GM21360 (cell line): ENCODE measurements around the gene SART1.

Experiments
- ATAC-seq: cut with Tn5 transposase; IDR thresholded peaks from one replicate; pipeline ENCODE4 v1.9.1; 2021; ENCODE audit warnings: mild to moderate bottlenecking, moderate library complexity; ENCODE audit not compliant: unreplicated experiment

Gene SART1, protein sequence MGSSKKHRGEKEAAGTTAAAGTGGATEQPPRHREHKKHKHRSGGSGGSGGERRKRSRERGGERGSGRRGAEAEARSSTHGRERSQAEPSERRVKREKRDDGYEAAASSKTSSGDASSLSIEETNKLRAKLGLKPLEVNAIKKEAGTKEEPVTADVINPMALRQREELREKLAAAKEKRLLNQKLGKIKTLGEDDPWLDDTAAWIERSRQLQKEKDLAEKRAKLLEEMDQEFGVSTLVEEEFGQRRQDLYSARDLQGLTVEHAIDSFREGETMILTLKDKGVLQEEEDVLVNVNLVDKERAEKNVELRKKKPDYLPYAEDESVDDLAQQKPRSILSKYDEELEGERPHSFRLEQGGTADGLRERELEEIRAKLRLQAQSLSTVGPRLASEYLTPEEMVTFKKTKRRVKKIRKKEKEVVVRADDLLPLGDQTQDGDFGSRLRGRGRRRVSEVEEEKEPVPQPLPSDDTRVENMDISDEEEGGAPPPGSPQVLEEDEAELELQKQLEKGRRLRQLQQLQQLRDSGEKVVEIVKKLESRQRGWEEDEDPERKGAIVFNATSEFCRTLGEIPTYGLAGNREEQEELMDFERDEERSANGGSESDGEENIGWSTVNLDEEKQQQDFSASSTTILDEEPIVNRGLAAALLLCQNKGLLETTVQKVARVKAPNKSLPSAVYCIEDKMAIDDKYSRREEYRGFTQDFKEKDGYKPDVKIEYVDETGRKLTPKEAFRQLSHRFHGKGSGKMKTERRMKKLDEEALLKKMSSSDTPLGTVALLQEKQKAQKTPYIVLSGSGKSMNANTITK

DNA sequence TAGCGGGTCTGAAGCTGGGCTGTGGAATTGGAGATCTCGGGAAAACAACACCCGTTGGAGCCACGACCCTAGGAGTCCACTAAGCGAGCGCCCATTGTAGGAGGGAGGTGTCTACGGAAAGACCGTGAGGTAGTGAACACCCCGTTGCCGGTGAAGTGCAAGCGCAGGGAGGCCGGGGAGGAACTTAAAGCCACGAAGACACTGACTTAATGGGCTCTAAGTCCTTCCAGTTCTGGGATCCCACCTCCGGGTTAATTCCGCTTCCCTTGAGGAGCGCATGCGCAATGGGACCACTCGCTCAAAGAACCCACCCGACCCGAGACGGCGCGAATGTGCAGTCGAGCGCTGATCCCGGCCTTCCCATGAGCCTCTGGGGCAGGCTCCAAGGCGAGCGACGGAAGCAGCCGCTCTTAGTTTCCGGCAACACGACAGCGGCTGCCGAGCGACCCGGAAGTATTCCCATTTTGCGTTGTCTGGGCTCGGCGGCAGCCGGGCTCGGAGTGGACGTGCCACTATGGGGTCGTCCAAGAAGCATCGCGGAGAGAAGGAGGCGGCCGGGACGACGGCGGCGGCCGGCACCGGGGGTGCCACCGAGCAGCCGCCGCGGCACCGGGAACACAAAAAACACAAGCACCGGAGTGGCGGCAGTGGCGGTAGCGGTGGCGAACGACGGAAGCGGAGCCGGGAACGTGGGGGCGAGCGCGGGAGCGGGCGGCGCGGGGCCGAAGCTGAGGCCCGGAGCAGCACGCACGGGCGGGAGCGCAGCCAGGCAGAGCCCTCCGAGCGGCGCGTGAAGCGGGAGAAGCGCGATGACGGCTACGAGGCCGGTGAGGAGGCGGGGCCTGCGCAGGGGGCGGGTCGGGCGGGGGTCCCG, at the start of gene SART1:
Gene SART1, plus strand, starts transcription at position 468 of the 874 bp plus-strand sequence. Its CDS starts 47 bp downstream, at position 515.
- ATAC-seq, result peak; percentile 81

DNA sequence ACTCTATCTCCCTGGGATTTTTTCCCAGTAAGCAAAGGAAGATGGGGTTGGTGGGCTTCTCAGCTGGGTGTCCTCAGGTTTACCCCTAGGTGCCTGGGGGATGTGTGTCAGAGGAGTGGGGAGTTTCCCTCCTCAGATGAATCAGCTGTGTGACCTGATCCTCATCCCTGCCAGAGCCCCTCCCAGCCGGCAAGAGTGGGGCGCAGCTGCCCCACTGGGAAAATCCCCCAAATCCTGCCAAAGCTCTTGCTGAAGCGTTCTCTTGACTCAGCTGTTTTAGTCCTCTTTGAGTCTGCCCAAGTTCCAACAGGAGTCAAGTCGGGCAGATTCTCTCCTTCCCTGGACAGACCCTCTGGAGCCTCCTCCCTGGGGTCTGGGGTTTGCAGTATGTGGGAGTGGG, 48.7 kb upstream of the SART1 start:
- no peak for ATAC-seq

DNA sequence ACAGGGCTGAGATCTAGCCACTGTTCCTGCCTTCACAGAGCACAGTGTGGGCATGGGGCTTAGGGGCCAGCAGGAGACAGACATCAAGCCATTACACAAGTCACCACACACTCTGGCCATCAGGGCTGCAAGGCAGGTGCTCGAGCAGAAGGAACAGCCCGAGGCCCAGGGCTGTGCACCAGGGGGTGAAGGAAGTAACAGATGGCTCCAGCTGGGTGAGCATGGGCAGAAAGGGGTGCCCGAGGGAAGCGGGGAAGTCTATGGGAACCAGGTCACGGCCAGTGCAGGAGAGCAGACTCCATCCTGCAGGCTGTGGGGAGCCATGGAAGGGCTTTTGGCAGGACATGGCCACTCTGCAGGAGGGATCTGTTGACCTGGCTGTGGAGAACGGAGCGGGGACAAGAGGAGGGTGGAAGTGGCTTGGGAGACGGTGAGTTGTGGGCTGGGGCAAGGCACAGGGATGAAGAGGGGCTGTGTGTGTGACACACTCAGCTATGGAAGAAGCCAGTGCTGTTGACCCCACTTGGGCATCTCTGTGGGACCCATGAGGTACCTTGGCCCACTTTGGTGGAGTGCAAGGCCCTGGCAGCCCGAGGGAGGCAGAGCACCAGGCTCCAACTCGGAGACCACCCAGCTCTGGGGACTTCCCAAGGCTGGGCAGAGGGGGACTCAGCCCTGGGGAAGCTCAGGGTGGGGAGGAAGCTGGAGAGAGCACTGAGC, 46.3 kb upstream of the SART1 start:
- no peak for ATAC-seq

DNA sequence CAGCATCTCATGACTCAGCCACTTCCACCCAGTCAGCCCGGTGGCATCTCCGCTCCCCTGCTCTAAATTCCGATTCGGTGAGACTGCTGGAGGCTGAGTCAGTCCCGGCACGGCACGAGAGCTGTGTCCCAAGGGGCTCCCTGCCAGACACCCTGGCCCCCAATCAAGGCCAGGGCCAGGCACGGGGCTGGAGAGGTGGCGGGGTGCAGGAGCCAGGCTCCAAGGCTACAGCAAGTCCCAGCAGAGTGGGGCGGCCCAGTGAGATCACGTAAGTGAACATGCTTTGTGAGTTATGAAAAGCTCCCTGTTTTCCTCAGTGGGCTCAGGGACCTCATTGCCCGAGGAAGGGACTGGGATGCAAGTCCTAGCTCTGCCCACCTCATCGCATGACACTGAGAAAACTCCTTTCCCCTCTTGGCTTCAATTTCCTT, 45.7 kb upstream of the SART1 start:
- no peak for ATAC-seq

DNA sequence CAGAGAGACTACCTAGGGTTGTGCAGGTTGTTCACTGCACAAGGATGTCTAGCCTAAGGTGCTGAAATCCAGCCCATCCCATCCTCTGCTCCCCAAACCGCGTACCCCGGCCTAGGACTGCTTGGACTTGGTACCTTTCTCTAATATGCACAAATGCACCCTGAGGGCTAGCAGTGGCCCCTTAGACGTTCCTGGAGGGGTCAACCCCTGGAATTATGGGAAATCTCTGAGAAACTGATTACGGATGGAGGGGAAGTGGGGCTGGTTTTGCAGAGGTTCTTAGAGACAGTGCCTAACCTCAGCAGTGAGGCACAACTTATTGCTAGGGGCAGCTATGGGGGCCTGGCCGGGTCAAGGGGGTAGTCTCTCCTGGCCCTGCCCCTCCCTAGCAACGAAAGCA, 45.1 kb upstream of the SART1 start:
- ATAC-seq, result no peak

DNA sequence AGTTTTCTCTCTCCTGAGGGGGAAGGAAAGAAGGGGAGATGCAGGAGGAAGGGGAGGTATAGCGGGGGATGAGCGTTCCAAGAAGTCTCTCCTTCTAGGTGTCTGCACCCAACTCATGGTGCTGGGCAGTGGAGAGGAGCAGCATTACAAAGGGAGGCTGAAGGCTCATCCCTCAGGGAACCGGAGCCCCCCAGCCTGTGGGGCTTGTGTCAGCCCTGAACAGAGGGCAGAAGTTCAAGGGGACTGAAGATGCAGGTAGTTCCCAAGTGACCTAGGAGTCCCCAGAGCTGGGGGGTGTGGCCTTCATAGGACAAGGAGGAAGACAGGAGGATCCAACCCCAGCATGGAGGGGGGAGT, 44.5 kb upstream of the SART1 start:
- ATAC-seq, result no peak

DNA sequence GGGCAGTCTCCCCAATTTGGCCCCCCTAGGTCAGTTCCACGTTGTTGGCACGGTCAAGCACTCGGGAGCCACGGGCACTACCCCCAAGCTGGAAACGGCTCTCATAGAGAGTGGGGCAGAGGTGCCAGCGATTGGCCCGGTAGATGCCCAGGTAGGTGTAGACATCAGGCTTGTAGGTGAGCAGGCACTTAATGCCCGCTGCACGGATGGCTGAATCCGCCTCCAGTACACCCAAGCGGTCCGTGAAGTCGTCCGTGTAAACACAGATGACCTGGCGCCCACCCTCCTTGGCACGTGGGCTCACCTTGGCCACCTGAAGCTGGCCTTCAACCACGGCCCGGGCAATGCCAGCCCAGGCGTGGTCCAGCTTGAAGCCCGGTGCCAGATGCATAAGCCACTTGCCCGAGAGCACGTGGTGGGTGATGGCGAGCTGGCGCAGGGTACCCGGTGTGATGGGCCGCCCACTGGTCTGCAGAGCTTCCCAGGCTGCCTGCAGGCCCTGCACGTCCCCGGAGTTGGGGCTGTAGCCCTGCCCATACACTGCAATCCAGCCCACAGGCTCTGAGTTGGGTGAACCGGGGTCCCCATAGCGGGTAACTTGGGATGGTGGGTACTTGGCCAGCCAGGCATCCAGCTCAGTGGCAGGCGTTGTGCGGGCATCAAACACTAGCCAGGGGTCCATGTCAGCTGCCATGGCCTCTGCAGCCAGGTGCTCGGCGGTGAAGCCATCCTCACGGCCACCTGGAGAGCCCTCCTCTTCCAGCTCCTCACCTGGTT, 43.9 kb upstream of the SART1 start:
- ATAC-seq, result no peak

DNA sequence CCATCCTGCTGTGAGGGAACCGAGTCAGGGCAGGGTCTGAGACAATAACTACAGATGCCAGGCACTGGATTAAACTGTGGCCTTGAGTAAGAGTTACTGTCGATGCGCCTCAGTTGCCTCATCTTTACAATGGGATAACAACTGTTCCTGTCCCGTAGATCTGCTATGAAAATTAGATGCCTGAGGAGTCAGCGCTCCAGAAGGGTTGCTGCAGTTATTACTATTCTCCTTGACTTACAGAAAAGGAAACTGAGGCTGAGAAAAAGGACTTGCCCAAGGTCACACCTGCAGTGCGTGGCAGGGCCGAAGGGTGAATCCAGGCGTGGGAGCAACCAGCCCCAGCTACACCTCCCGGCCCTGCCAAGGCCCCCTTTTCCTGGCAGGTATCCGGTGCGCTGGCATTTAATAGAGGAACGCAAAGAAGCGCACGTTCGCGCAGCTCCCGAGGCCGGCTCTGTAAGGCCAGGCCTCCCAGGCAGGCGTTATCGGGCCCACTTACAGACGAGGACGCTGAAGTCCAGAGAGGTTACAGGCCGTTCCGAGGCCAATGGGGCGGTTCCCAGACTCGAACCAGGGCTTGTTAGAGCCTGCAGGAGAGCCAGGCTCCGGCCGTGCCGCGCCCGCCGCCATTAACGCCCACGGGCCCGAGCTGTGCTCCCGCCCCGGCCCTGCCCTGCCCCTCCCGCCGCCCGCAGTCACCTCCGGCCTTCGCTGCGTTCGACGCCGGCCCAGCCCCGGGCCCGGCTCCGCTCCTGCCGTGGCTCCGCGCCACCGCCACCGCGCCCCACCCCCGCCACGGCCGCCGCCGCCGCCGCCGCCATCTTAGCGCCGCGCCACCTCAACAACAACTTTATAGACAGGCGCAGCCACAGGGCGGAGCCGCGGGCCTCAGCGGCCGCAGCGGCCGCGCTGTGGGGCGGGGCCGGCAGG, 43.1 kb upstream of the SART1 start, which contains the start of gene C11orf68:
Gene C11orf68, minus strand, starts transcription at position 852 of the 930 bp plus-strand sequence. Its CDS starts 31 bp downstream, at position 821.
- peak; percentile 45 for ATAC-seq

DNA sequence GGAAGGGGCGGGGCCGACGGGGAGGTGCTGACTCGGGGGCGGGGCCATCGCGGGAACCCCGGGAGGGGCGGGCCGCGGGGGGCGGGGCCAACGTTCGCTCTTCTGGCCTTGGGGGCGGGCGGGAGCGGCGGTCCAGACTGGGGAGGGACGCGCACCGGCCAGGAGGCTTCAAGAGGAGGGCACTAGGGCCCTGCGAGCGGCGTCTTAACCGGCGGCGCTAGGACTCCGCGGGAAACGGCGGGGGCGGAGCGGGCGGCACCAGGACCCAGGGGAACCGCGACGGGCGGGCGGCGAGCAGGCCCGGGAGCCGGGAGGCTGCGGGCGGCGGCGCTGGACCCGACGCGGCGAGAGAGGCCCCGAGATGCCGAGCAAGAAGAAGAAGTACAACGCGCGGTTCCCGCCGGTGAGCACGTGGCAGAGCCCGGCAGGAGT, 42.4 kb upstream of the SART1 start, which contains the start of gene DRAP1:
Gene DRAP1, plus strand, starts transcription at position 286 of the 432 bp plus-strand sequence. Its CDS starts 76 bp downstream, at position 362.
- peak; percentile 80 for ATAC-seq

DNA sequence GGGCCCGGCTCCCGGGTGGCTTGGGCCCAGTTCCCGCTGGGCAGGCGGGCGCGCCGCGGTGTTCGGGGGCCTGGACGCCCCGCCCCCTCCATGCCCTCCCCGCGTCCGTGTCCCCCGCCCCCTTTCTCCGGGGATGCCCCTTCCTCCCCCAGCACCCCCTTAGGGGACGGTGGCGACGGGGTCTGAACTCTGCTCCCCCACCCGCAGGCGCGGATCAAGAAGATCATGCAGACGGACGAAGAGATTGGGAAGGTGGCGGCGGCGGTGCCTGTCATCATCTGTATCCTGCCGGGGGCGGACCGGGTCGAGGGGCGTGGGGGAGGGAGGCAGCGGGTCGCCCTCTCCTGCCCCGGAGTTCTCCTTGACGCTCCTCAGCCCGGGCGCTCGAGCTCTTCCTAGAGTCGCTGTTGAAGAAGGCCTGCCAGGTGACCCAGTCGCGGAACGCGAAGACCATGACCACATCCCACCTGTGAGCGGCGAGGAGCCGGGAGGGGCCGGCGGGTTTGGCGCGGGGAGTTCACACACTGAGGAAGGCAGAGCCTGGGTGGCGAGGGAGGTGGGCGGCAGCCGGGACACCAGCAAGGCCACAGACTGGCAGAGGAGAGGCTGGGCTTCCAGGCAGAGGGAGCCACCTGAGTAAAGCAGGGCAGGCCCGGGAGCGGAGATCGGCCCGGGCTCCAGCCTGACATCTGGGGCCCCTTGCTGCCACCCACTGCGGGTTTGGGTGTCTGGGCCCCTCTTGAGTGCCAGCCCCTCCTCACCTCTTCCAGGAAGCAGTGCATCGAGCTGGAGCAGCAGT, 41.8 kb upstream of the SART1 start:
- peak; percentile 28 for ATAC-seq

DNA sequence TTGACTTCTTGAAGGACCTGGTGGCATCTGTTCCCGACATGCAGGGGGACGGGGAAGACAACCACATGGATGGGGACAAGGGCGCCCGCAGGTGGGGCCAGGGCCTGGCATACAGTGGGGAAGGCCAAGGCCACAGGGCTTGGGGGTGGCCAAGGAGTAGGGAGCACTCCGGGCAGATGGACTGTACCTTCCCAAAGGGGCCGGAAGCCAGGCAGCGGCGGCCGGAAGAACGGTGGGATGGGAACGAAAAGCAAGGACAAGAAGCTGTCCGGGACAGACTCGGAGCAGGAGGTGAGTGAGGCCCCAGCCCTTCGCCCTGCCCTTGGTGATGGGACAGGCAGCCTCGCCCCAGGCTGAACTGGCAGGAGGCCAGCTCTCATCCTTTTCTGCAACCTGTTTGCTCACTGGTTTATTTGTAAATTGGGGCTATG, 41.1 kb upstream of the SART1 start:
- no peak for ATAC-seq

DNA sequence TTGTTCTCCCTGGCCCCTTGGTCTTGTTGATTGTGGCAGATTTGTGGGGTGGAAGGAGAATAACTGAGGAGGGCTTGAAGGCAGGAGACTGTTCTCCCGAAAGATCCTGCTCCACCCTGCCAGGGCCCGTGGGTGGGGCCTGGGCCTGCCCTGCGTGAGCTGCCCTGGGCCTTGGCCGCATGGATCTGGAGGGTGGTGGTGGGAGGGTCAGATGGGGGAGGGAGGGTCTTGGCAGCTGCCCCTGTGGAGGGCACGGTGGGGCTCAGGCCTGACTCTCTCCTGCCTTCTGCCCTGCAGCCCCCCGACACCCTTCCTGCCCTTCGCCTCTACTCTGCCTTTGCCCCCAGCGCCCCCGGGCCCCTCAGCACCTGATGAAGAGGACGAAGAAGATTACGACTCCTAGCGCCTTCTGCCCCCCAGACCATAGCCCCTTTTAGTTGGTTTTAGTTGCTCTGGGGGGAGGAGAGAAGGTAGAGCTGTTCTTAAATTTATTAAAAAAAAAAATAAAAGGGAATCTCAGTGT, 40.4 kb upstream of the SART1 start:
- ATAC-seq, result no peak

DNA sequence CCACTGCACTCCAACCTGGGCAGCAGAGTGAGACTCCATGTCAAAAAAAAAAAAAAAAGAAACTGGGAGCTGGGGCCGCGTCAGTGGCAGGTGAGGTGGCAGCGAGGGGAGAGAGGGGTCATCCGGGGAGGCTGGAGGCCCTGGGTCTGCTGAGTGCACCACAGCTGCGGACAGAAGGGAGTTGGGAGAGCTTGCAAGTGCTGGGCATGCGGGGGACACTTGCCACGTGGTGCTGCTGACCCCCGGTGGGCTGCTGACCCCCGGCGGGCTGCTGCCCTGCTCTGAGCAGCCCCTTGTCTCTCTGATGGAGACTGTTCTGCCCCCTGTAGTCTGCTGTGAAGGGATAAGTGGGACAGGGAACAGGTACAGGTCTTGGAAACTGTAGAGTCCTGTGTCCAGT, 39.7 kb upstream of the SART1 start:
- ATAC-seq, result no peak

DNA sequence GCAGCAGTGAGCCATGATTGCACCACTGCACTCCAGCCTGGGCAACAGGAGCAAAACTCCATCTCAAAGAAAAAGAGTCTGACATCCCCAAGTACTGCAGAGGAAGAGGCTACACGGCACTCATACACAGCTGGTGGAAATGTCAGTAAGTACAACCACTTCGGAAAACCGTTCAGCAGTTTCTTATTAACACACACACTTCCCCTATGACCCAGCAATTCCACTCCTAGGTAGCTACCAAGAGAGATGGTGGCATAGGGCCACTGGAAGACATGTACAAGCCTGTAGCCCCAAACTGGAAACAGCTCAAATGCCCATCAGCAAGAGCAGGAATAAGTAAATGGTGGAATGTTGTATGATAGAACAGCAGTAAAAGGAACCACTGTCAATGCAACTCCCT, 39.0 kb upstream of the SART1 start:
- ATAC-seq, result no peak

DNA sequence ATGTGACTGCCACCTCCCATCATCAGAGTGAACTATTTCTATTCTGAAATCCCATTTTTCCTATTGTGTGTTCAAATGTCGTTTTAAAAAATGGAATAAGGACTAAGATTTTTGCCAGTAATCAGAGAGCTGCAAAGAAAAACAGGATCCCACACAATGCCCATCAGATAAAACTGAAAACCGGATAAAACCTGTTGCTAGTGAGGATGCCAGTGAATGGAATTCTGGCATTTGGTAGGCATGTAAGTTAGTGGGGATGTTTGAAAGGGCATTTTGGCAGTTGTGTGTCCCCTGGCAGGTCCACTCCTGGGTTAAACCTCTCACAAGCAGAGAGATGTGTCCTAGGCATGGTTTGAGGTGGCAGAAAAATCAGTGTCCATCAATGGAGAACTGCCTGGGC, 36.1 kb upstream of the SART1 start:
- ATAC-seq, result no peak

DNA sequence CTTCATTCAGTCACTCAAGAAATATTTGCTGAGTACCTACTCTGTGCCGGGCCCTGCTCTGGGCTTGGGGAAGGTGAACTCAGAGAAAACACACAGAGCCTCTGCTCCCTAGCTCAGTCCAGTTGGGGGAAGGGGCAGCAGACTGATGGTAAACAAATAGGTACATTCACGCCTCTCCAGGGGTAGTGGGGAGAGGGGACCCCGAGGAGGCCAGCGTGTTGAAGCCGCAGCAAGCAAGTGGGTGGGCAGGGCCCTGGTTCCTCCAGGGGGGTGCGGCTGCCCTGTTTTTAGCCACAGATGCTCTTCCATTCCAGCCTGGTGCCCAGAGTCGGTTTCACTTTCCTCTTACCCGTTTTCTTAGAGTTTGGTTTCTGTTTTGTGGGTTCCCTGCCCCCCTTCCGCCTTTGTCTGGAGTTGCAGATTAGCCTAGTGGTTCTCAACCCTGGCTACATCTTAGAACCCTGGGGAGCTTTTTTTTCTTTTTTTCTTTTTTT, 33.6 kb upstream of the SART1 start:
- no peak for ATAC-seq

DNA sequence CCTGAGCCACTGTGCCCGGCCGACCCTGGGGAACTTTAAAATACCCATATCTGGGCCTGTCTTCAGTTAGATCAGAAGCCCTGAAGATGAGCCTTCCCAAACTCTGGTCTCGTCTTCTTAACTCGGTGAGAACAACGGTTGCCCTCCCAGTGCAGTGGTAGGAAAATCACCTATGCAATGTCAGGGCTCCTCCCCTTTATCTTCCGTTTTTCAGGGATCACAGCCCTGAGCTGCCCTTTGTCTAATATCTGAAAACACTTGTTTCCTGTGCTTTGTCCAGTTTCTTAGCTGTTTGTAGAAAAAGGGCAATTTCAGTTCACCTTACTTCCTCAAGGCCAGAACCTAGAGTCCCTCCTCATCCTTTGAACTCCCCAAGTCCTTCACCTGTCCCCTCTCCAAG, 32.9 kb upstream of the SART1 start:
- ATAC-seq, result no peak
